K562 (cell line): ENCODE results near the gene POGLUT2. TPM values are rescaled to one million over a fixed set of nuclear protein-coding genes. Genes with fewer than 3 reads are reported as not detected.

Source experiments
- MED1 ChIP-seq: sonication (generic); formaldehyde crosslinking; IDR thresholded peaks from 2 replicates; pipeline ENCODE4 v1.8.1; 2023; ENCODE audit warnings: missing genetic modification reagents, borderline replicate concordance
- MYC ChIP-seq, 2 experiments: fragments of 250-450 bp in 1 of 2; sonication (Bioruptor Pico) in 1 of 2; IDR thresholded peaks; 2 replicates each; pipeline versions ENCODE4 v1.5.1 to v1.6.1; 2012 to 2021; ENCODE audit warnings: low read depth in 2 of 2, borderline replicate concordance in 1 of 2, improper control_type of control experiment in 1 of 2, low read length in 1 of 2, mild to moderate bottlenecking in 1 of 2, moderate library complexity in 1 of 2
- RAD51 ChIP-seq: fragments of 450-650 bp; IDR thresholded peaks from 2 replicates; pipeline ENCODE4 v1.7.1; 2016; ENCODE audit warnings: low read depth, mild to moderate bottlenecking, borderline replicate concordance
- UBTF ChIP-seq, 2 experiments: IDR thresholded peaks; 2 replicates each; pipeline ENCODE4 v1.6.1; 2012; ENCODE audit warnings: improper control_type of control experiment in 2 of 2, low read depth in 2 of 2, low read length in 2 of 2, borderline replicate concordance in 1 of 2
- ZNF134 ChIP-seq: fragments of 250-450 bp; sonication (Bioruptor Pico); conservative IDR thresholded peaks from 2 replicates; pipeline ENCODE4 v1.4.0; 2020
- polyA plus RNA-seq, 8 experiments: library from polyadenylated mRNA; depleted of rRNA in 4 of 8; stranded (reverse) in 5 of 8; unstranded in 3 of 8; fragments of >200 nt; fragmentation: Nextera tagmentation in 2 of 8; fragmentation: Illumina TruSeq in 1 of 8; extraction: Ambion mirVana in 2 of 8; extraction: Trizol in 1 of 8; gene quantifications; 2 replicates each; pipeline versions ENCODE4 v1.2.1 to v1.2.3, GENCODE V29; 2011 to 2014; ENCODE audit warnings: inconsistent platforms in 1 of 8, missing spikeins in 1 of 8
- total RNA-seq, 7 experiments: library from RNA; depleted of rRNA in 6 of 7; stranded (reverse); fragments of >200 nt in 6 of 7; fragmentation: Illumina TruSeq in 2 of 7; extraction: Trizol in 2 of 7; gene quantifications; 2 replicates each; pipeline versions ENCODE4 v1.2.1 to v1.2.3, GENCODE V29; 2011 to 2021; ENCODE audit warnings: low replicate concordance in 1 of 7
- TF ChIP-seq, protein P1 (sequence below), 2 experiments: fragments of 450-650 bp in 1 of 2; sonication (generic) in 1 of 2; formaldehyde crosslinking in 1 of 2; IDR thresholded peaks; 2 replicates each; pipeline versions ENCODE4 v1.7.1 to v1.9.0; 2016 to 2022; ENCODE audit warnings: inconsistent platforms in 1 of 2, mild to moderate bottlenecking in 1 of 2, missing genetic modification reagents in 1 of 2

The POGLUT2 gene
- total and polyA plus RNA-seq, 9 of the 15 experiments (the other 6 are each of a cell fraction or from before 2014, with no cell fraction given) = 3.8 to 11.8 (median 10.8) TPM

GRCh38 chr13:102773441-102774213 lies 25.1 kb downstream of the POGLUT2 start, which contains the start of gene TEX30 (continued):
- no peak for TF ChIP-seq RAD51
- TF ChIP-seq, protein P1, sequence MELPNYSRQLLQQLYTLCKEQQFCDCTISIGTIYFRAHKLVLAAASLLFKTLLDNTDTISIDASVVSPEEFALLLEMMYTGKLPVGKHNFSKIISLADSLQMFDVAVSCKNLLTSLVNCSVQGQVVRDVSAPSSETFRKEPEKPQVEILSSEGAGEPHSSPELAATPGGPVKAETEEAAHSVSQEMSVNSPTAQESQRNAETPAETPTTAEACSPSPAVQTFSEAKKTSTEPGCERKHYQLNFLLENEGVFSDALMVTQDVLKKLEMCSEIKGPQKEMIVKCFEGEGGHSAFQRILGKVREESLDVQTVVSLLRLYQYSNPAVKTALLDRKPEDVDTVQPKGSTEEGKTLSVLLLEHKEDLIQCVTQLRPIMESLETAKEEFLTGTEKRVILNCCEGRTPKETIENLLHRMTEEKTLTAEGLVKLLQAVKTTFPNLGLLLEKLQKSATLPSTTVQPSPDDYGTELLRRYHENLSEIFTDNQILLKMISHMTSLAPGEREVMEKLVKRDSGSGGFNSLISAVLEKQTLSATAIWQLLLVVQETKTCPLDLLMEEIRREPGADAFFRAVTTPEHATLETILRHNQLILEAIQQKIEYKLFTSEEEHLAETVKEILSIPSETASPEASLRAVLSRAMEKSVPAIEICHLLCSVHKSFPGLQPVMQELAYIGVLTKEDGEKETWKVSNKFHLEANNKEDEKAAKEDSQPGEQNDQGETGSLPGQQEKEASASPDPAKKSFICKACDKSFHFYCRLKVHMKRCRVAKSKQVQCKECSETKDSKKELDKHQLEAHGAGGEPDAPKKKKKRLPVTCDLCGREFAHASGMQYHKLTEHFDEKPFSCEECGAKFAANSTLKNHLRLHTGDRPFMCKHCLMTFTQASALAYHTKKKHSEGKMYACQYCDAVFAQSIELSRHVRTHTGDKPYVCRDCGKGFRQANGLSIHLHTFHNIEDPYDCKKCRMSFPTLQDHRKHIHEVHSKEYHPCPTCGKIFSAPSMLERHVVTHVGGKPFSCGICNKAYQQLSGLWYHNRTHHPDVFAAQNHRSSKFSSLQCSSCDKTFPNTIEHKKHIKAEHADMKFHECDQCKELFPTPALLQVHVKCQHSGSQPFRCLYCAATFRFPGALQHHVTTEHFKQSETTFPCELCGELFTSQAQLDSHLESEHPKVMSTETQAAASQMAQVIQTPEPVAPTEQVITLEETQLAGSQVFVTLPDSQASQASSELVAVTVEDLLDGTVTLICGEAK (IDR thresholded peaks at IDR 0.05) = no peak
- TF ChIP-seq, protein P1 (CRISPR knock-in tag; IDR thresholded peaks at IDR 0.05) = no peak
- TF ChIP-seq UBTF (IDR thresholded peaks at IDR 0.05; ENCODE audit: borderline replicate concordance in 1 of 2, low read depth in 2 of 2, low read length in 2 of 2) = no peak
- peak; percentile 61 for TF ChIP-seq MYC (IDR thresholded peaks at IDR 0.05; ENCODE audit: low read depth, low read length)
- TF ChIP-seq MYC (CRISPR knock-in tag; IDR thresholded peaks at IDR 0.05; ENCODE audit: borderline replicate concordance, low read depth) = no peak
- no peak for TF ChIP-seq MED1
- TF ChIP-seq ZNF134 (CRISPR knock-in tag) = no peak
